RCC 7860 (cell line): ENCODE measurements around the gene LYPLAL1.
"Not testable (repeated sequence)": the region's sequence is repeated elsewhere in the genome, so short reads cannot be mapped to it uniquely, and the experiment has no call there.

Source experiments
- DNase-seq: peaks from one replicate; pipeline ENCODE4 v3.0.0-alpha.2; 2015; ENCODE audit warnings: low spot score
- FAIRE-seq: peaks from 2 replicates; lab custom pipeline; 2012; peaks lifted over from hg19 to GRCh38; lab: Jason Lieb, UNC

Gene LYPLAL1

GRCh38 chr1:219209578-219209977 is 35.9 kb downstream of the LYPLAL1 start:
- DNase-seq (no peak), FAIRE-seq (peak; percentile 15)

GRCh38 chr1:219210067-219210466 is 36.4 kb downstream of the LYPLAL1 start:
- DNase-seq (no peak), FAIRE-seq (no peak)

GRCh38 chr1:219215477-219215876 is 41.8 kb downstream of the LYPLAL1 start:
- no peak for DNase-seq

GRCh38 chr1:219220945-219221344 is 47.3 kb downstream of the LYPLAL1 start:
- DNase-seq (no peak), FAIRE-seq (no peak)

More at GRCh38 chr1:219215477-219215876, 41.8 kb downstream of the LYPLAL1 start:
- FAIRE-seq = no peak

GRCh38 chr1:219223496-219223895 is 49.8 kb downstream of the LYPLAL1 start:
- FAIRE-seq = no peak
- DNase-seq = no peak

GRCh38 chr1:219226196-219226595 is 52.5 kb downstream of the LYPLAL1 start:
- no peak for FAIRE-seq
- no peak for DNase-seq

- no peak for DNase-seq
- no peak for FAIRE-seq
These were observed 53.8 kb downstream of the LYPLAL1 start for GRCh38 chr1:219227360-219228057.

GRCh38 chr1:219228058-219228419 is 54.4 kb downstream of the LYPLAL1 start:
- no peak for DNase-seq
- no peak for FAIRE-seq

GRCh38 chr1:219232890-219233289 is 59.2 kb downstream of the LYPLAL1 start:
- no peak for DNase-seq
- no peak for FAIRE-seq

- DNase-seq = no peak
- no peak for FAIRE-seq
These were observed 62.3 kb downstream of the LYPLAL1 start for GRCh38 chr1:219235903-219236481.

- DNase-seq (peak; percentile 45), FAIRE-seq (peak; percentile 92)
These were observed 63.4 kb downstream of the LYPLAL1 start for GRCh38 chr1:219236933-219237610.

GRCh38 chr1:219239518-219239917 is 65.8 kb downstream of the LYPLAL1 start:
- FAIRE-seq = no peak
- DNase-seq = no peak

- no peak for DNase-seq
- FAIRE-seq = no peak
These were observed 71.2 kb downstream of the LYPLAL1 start for GRCh38 chr1:219244864-219245263.

- DNase-seq = no peak
- no peak for FAIRE-seq
These were observed 73.8 kb downstream of the LYPLAL1 start for GRCh38 chr1:219247441-219247840.

- not testable (repeated sequence) for FAIRE-seq, DNase-seq
These were observed 76.8 kb downstream of the LYPLAL1 start for GRCh38 chr1:219250468-219250867.

- FAIRE-seq = no peak
- no peak for DNase-seq
These were observed 84.1 kb downstream of the LYPLAL1 start for GRCh38 chr1:219257751-219258150.

- no peak for FAIRE-seq
These were observed 87.8 kb downstream of the LYPLAL1 start for GRCh38 chr1:219261454-219261853.

More at GRCh38 chr1:219261454-219261853, 87.8 kb downstream of the LYPLAL1 start:
- DNase-seq = no peak
